IMR-90 (cell line): ENCODE measurements around the gene C5orf24. TPM values are rescaled to one million over a fixed set of nuclear protein-coding genes. Genes with fewer than 3 reads are reported as not detected.

Experiments
- ATAC-seq: fragments of 200-7000 bp; cut with Tn5 transposase; 2 replicates; pipeline ENCODE4 v1.9.1; 2020; ENCODE audit warnings: low read depth, mild to moderate bottlenecking, moderate library complexity
- BruUV-seq: library from RNA; stranded (reverse); fragments of 400-500 nt; replicated peaks from 2 replicates; lab custom pipeline; 2021; lab: Mats Ljungman, UMichigan
- CTCF ChIA-PET: fragments of 300-600 bp; formaldehyde crosslinking; extraction: SDS; loops from one replicate; lab custom pipeline; 2021; ENCODE audit warnings: antibody characterized with exemption; lab: Yijun Ruan, JAX
- POLR2A ChIA-PET: fragments of 300-600 bp; sonication (Branson Sonifier 250); formaldehyde crosslinking; loops from one replicate; lab custom pipeline; 2022; ENCODE audit warnings: antibody characterized with exemption; ENCODE audit not compliant: unreplicated experiment; lab: Charles Lee
- DNase-seq: peaks from one replicate; pipeline ENCODE4 v3.0.0; 2013
- H2AFZ ChIP-seq: replicated peaks from 2 replicates; pipeline ENCODE3; 2013; ENCODE audit warnings: low read length, mild to moderate bottlenecking; ENCODE audit not compliant: poor library complexity
- H2AK5ac ChIP-seq: 2 replicates; pipeline ENCODE4 v1.6.1; 2013; ENCODE audit warnings: low read depth, low read length, inconsistent platforms
- H2AK9ac ChIP-seq: replicated peaks from 2 replicates; pipeline ENCODE3; 2013; ENCODE audit warnings: mild to moderate bottlenecking, low read depth, low read length, moderate library complexity; ENCODE audit not compliant: poor library complexity
- H2BK120ac ChIP-seq: 2 replicates; pipeline ENCODE4 v1.6.1; 2013; ENCODE audit warnings: low read depth, low read length, inconsistent platforms
- H2BK15ac ChIP-seq: 3 replicates; pipeline ENCODE4 v1.6.1; 2013; ENCODE audit warnings: low read depth, low read length, inconsistent platforms
- H2BK20ac ChIP-seq: 2 replicates; pipeline ENCODE4 v1.6.1; 2013; ENCODE audit warnings: low read depth, mild to moderate bottlenecking, inconsistent platforms, low read length, moderate library complexity
- H2BK5ac ChIP-seq: 2 replicates; pipeline ENCODE4 v1.6.1; 2013; ENCODE audit warnings: mild to moderate bottlenecking, low read depth, low read length, inconsistent platforms; ENCODE audit not compliant: poor library complexity, severe bottlenecking
- H3K14ac ChIP-seq: replicated peaks from 2 replicates; pipeline ENCODE4 v1.6.1; 2013; ENCODE audit warnings: low read depth, low read length, inconsistent platforms
- H3K18ac ChIP-seq: 2 replicates; pipeline ENCODE4 v1.6.1; 2013; ENCODE audit warnings: low read depth, low read length, control low read depth
- H3K23ac ChIP-seq: 2 replicates; pipeline ENCODE4 v1.6.1; 2013; ENCODE audit warnings: low read depth, low read length, inconsistent platforms
- H3K27ac ChIP-seq: 2 replicates; pipeline ENCODE4 v1.5.1; 2013; ENCODE audit warnings: mild to moderate bottlenecking, control low read depth, low read length; ENCODE audit not compliant: insufficient read depth
- H3K27me3 ChIP-seq: 2 replicates; pipeline ENCODE4 v1.6.1; 2013; ENCODE audit warnings: low read length; ENCODE audit not compliant: control insufficient read depth, insufficient read depth
- H3K36me3 ChIP-seq: 2 replicates; pipeline ENCODE4 v1.6.1; 2013; ENCODE audit warnings: low read length, mixed read lengths; ENCODE audit not compliant: control insufficient read depth, insufficient read depth
- H3K4ac ChIP-seq: 2 replicates; pipeline ENCODE4 v1.6.1; 2013; ENCODE audit warnings: low read depth, low read length, inconsistent platforms
- H3K4me1 ChIP-seq: 2 replicates; pipeline ENCODE4 v1.6.1; 2013; ENCODE audit warnings: low read length, mixed read lengths; ENCODE audit not compliant: control insufficient read depth, insufficient read depth
- H3K4me2 ChIP-seq: 2 replicates; pipeline ENCODE4 v1.6.1; 2013; ENCODE audit warnings: low read depth, mild to moderate bottlenecking, control low read depth, low read length, moderate library complexity
- H3K4me3 ChIP-seq: 2 replicates; pipeline ENCODE4 v1.5.1; 2013; ENCODE audit warnings: low read depth, mild to moderate bottlenecking, control low read depth, low read length, moderate library complexity; ENCODE audit not compliant: insufficient read depth
- H3K56ac ChIP-seq: 2 replicates; pipeline ENCODE4 v1.6.1; 2013; ENCODE audit warnings: low read length, inconsistent platforms; ENCODE audit not compliant: insufficient read depth; ENCODE audit errors: extremely low read depth
- H3K79me1 ChIP-seq, 2 experiments: 2 replicates each; pipeline ENCODE4 v1.6.1; 2013; ENCODE audit warnings: low read length in 2 of 2, inconsistent platforms in 1 of 2, low read depth in 1 of 2
- H3K9ac ChIP-seq: 2 replicates; pipeline ENCODE4 v1.6.1; 2013; ENCODE audit warnings: low read depth, low read length, control low read depth
- H3K9me1 ChIP-seq: 2 replicates; pipeline ENCODE4 v1.6.1; 2013; ENCODE audit warnings: low read length, inconsistent platforms; ENCODE audit not compliant: insufficient read depth
- H3K9me3 ChIP-seq: 2 replicates; pipeline ENCODE4 v1.6.1; 2013; ENCODE audit warnings: low read length; ENCODE audit not compliant: control insufficient read depth, insufficient read depth
- H4K20me1 ChIP-seq: 2 replicates; pipeline ENCODE4 v1.6.1; 2013; ENCODE audit warnings: low read length, inconsistent platforms; ENCODE audit not compliant: insufficient read depth
- H4K5ac ChIP-seq: 2 replicates; pipeline ENCODE4 v1.6.1; 2013; ENCODE audit warnings: mild to moderate bottlenecking, low read depth, low read length, control low read depth
- H4K8ac ChIP-seq, 2 experiments: 2 replicates each; pipeline ENCODE4 v1.6.1; 2013; ENCODE audit warnings: low read depth in 2 of 2, low read length in 2 of 2, control low read depth in 1 of 2, inconsistent platforms in 1 of 2
- H4K91ac ChIP-seq: 2 replicates; pipeline ENCODE4 v1.6.1; 2013; ENCODE audit warnings: low read depth, low read length, inconsistent platforms; ENCODE audit not compliant: insufficient read depth
- BHLHE40 ChIP-seq: fragments of 150-350 bp; IDR thresholded peaks from 2 replicates; pipeline ENCODE4 v1.6.1; 2016; ENCODE audit warnings: mild to moderate bottlenecking, low read depth, low read length
- CEBPB ChIP-seq: IDR thresholded peaks from 2 replicates; pipeline ENCODE4 v1.6.1; 2012; ENCODE audit warnings: low read depth, low read length, improper control_type of control experiment
- CHD1 ChIP-seq: IDR thresholded peaks from 2 replicates; pipeline ENCODE4 v1.6.1; 2012; ENCODE audit warnings: low read depth, low read length, improper control_type of control experiment
- CTCF ChIP-seq: conservative IDR thresholded peaks from 2 replicates; pipeline ENCODE4 v1.5.1; 2012; ENCODE audit warnings: mild to moderate bottlenecking, low read depth, low read length, improper control_type of control experiment
- ELK1 ChIP-seq: fragments of 150-350 bp; IDR thresholded peaks from 2 replicates; pipeline ENCODE4 v1.6.1; 2016; ENCODE audit warnings: low read depth, mild to moderate bottlenecking, low read length, moderate library complexity, borderline replicate concordance
- FOS ChIP-seq: fragments of 150-350 bp; IDR thresholded peaks from 2 replicates; pipeline ENCODE4 v1.6.1; 2016; ENCODE audit warnings: low read depth, low read length
- MAFK ChIP-seq: IDR thresholded peaks from 2 replicates; pipeline ENCODE4 v1.6.1; 2012; ENCODE audit warnings: low read depth, low read length, improper control_type of control experiment
- MAZ ChIP-seq: IDR thresholded peaks from 2 replicates; pipeline ENCODE4 v1.6.1; 2012; ENCODE audit warnings: low read depth, mild to moderate bottlenecking, low read length, improper control_type of control experiment, moderate library complexity, borderline replicate concordance
- NFE2L2 ChIP-seq: fragments of 150-350 bp; IDR thresholded peaks from 2 replicates; pipeline ENCODE4 v1.6.1; 2016; ENCODE audit warnings: low read depth, mild to moderate bottlenecking, low read length
- POLR2A ChIP-seq: IDR thresholded peaks from 2 replicates; pipeline ENCODE4 v1.6.1; 2012; ENCODE audit warnings: mild to moderate bottlenecking, low read depth, low read length
- RAD21 ChIP-seq: IDR thresholded peaks from 2 replicates; pipeline ENCODE4 v1.6.1; 2012; ENCODE audit warnings: low read length, improper control_type of control experiment
- RCOR1 ChIP-seq: IDR thresholded peaks from 2 replicates; pipeline ENCODE4 v1.6.1; 2012; ENCODE audit warnings: mild to moderate bottlenecking, low read length, improper control_type of control experiment; ENCODE audit not compliant: insufficient replicate concordance
- RFX5 ChIP-seq: IDR thresholded peaks from 2 replicates; pipeline ENCODE4 v1.8.0; 2012; ENCODE audit warnings: low read depth, mild to moderate bottlenecking, low read length, moderate library complexity
- SMC3 ChIP-seq: fragments of 150-350 bp; IDR thresholded peaks from 2 replicates; pipeline ENCODE4 v1.6.1; 2016; ENCODE audit warnings: low read depth, mild to moderate bottlenecking, antibody characterized with exemption, low read length, moderate library complexity
- USF2 ChIP-seq: fragments of 150-350 bp; IDR thresholded peaks from 2 replicates; pipeline ENCODE4 v1.6.1; 2017; ENCODE audit warnings: mild to moderate bottlenecking, antibody characterized with exemption, low read length, low read depth
- WGBS, 2 experiments: methylation state at CpG; one replicate each; pipeline versions ENCODE4 v1.1.5 to v1.1.7; 2013; ENCODE audit warnings: missing lambda C conversion rate in 2 of 2; ENCODE audit not compliant: insufficient read length in 1 of 2; ENCODE audit errors: extremely low coverage in 2 of 2; 5-methylcytosine and 5-hydroxymethylcytosine counted together
- dilution Hi-C: fragments of 300-500 bp; cut with HindIII; formaldehyde crosslinking; loops from one replicate; pipeline ENCODE4 v1.14.3; 2018; ENCODE audit warnings: low sequenced_read_pairs; ENCODE audit not compliant: unreplicated experiment
- in situ Hi-C: fragments of 300-500 bp; cut with MboI; formaldehyde crosslinking; loops from 3 replicates; pipeline ENCODE4 v1.14.3; 2019; ENCODE audit warnings: low sequenced_read_pairs, inconsistent platforms, mixed read lengths
- intact Hi-C: fragments of 100-400 bp; cut with micrococcal nuclease; formaldehyde crosslinking; loops from 2 replicates; pipeline ENCODE4 v1.10.0; 2022
- polyA plus RNA-seq, 3 experiments: library from polyadenylated mRNA; depleted of rRNA; stranded (reverse); fragments of >200 nt; gene quantifications; 2 replicates each; pipeline ENCODE4 v1.2.3, GENCODE V29; 2012; ENCODE audit warnings: low replicate concordance in 1 of 3
- total RNA-seq: library from RNA; depleted of rRNA; stranded (reverse); fragments of >200 nt; gene quantifications from 2 replicates; pipeline ENCODE4 v1.2.3, GENCODE V29; 2012

The C5orf24 gene
- total and polyA plus RNA-seq, 2 of the 4 experiments (the other 2 are of a cell fraction) = 29.8 to 44.9 TPM

- Histone ChIP-seq H3K23ac (no peak overlapping the region), H4K20me1 (no peaks in the 10 kb centered on the region), H4K5ac (no peak overlapping the region), H3K27ac (no peak overlapping the region), H2AK5ac (no peak overlapping the region), H3K27me3 (no peaks in the 10 kb centered on the region), H3K36me3 (peaks cover 38% of the 10 kb centered on the region), H2AK9ac (no peak overlapping the region), H3K4ac (no peak overlapping the region), H2BK5ac (no peak overlapping the region), H2AFZ (no peak overlapping the region), H3K4me3 (no peak overlapping the region), H3K9ac (no peak overlapping the region), H3K56ac (no peak overlapping the region), H3K4me2 (no peak overlapping the region), H2BK20ac (no peak overlapping the region), H3K14ac (no peak overlapping the region), H3K79me1 (peaks cover 0 to 7% of the 10 kb centered on the region in 2 experiments; a peak in 1 of 4 replicates), H3K9me1 (peaks cover 4% of the 10 kb centered on the region; the same call in 1 of the 2 replicates), H3K9me3 (no peaks in the 10 kb centered on the region), H2BK15ac (no peak overlapping the region), H3K4me1 (no peaks in the 10 kb centered on the region), H4K8ac (no peak overlapping the region), H2BK120ac (no peak overlapping the region), H4K91ac (no peak overlapping the region), H3K18ac (no peak overlapping the region)
- in situ Hi-C loops = no loop called here
- POLR2A ChIA-PET = no interaction called here
- ATAC-seq (no peak), DNase-seq (no peak)
- CTCF ChIA-PET = no interaction called here
- WGBS, 2 experiments = no CpG with 5 or more reads among the region's 7 CpGs
- TF ChIP-seq RCOR1 (no peak), USF2 (no peak), SMC3 (no peak), FOS (no peak), CHD1 (no peak), MAFK (no peak), MAZ (no peak), CEBPB (no peak), POLR2A (no peak), RFX5 (no peak), CTCF (no peak), BHLHE40 (no peak), ELK1 (no peak), NFE2L2 (no peak), RAD21 (no peak)
- no TSS peak for BruUV-seq
- dilution Hi-C loops = no loop called here
- intact Hi-C loops = loop anchor here (5.0 kb wide), 1 partner anchor 35 kb away; no protein-coding TSS in a partner anchor
These were observed 23.9 kb upstream of the C5orf24 start for GRCh38 chr5:134821841-134822240.
